HG03469 (cell line): ENCODE results near the gene SMARCAD1.

Source experiments
- ATAC-seq: cut with Tn5 transposase; IDR thresholded peaks from one replicate; pipeline ENCODE4 v1.9.1; 2021; ENCODE audit warnings: mild to moderate bottlenecking, moderate library complexity, moderate number of reproducible peaks; ENCODE audit not compliant: unreplicated experiment

Gene SMARCAD1

GRCh38 chr4:94207469-94208224, at the start of gene SMARCAD1:
SMARCAD1 (plus strand) TSS chr4:94207865; CDS start chr4:94208395, 530 bp downstream.
- peak; percentile 94 for ATAC-seq

GRCh38 chr4:94158883-94159282, 48.8 kb upstream of the SMARCAD1 start:
- no peak for ATAC-seq

- ATAC-seq = no peak
Observed at GRCh38 chr4:94159790-94160189, 47.9 kb upstream of the SMARCAD1 start.

GRCh38 chr4:94160774-94161173, 46.9 kb upstream of the SMARCAD1 start:
- no peak for ATAC-seq

- ATAC-seq = no peak
Observed at GRCh38 chr4:94165256-94165655, 42.4 kb upstream of the SMARCAD1 start.

GRCh38 chr4:94168321-94168720, 39.3 kb upstream of the SMARCAD1 start:
- no peak for ATAC-seq

- no peak for ATAC-seq
Observed at GRCh38 chr4:94169803-94170372, 37.8 kb upstream of the SMARCAD1 start.

GRCh38 chr4:94171616-94172015, 36.0 kb upstream of the SMARCAD1 start:
- no peak for ATAC-seq

GRCh38 chr4:94175553-94176261, 32.0 kb upstream of the SMARCAD1 start:
- no peak for ATAC-seq

- ATAC-seq = no peak
Observed at GRCh38 chr4:94177822-94178221, 29.8 kb upstream of the SMARCAD1 start.

GRCh38 chr4:94181815-94182214, 25.9 kb upstream of the SMARCAD1 start:
- ATAC-seq = no peak

GRCh38 chr4:94202769-94203168, 4.9 kb upstream of the SMARCAD1 start:
- ATAC-seq = no peak

GRCh38 chr4:94208266-94208665, 601 bp downstream of the SMARCAD1 start:
- no peak for ATAC-seq

- ATAC-seq = no peak
Observed at GRCh38 chr4:94208918-94209317, 1.3 kb downstream of the SMARCAD1 start.

GRCh38 chr4:94211861-94212260, 4.2 kb downstream of the SMARCAD1 start:
- no peak for ATAC-seq

GRCh38 chr4:94214703-94215319, 7.1 kb downstream of the SMARCAD1 start:
- ATAC-seq = no peak

GRCh38 chr4:94216394-94216793, 8.7 kb downstream of the SMARCAD1 start:
- ATAC-seq = no peak

GRCh38 chr4:94219402-94219801, 11.7 kb downstream of the SMARCAD1 start:
- no peak for ATAC-seq

- no peak for ATAC-seq
Observed at GRCh38 chr4:94221916-94222315, 14.3 kb downstream of the SMARCAD1 start.

GRCh38 chr4:94225449-94225848, 17.8 kb downstream of the SMARCAD1 start:
- ATAC-seq = no peak

GRCh38 chr4:94226763-94227162, 19.1 kb downstream of the SMARCAD1 start:
- no peak for ATAC-seq
